GM12878 (cell line): Measurements from ENCODE around the gene IFNL1. TPM values are rescaled to one million over a fixed set of nuclear protein-coding genes. Genes with fewer than 3 reads are reported as not detected.

Source experiments
- ATAC-seq: fragments of 200-7000 bp; cut with Tn5 transposase; 3 replicates; pipeline ENCODE4 v1.9.1; 2020; ENCODE audit warnings: mild to moderate bottlenecking, moderate library complexity
- BruUV-seq: library from RNA; stranded (reverse); fragments of 400-500 nt; replicated peaks from 2 replicates; lab custom pipeline; 2021; lab: Mats Ljungman, UMichigan
- CTCF ChIA-PET: fragments of 300-600 bp; sonication (Branson Sonifier 250); formaldehyde crosslinking; extraction: SDS; loops from one replicate; lab custom pipeline; 2021; ENCODE audit warnings: inconsistent platforms; lab: Yijun Ruan, JAX
- POLR2A ChIA-PET: fragments of 350-600 bp; formaldehyde crosslinking; extraction: SDS; loops from one replicate; lab custom pipeline; 2021; ENCODE audit warnings: inconsistent platforms; lab: Charles Lee
- RAD21 ChIA-PET: fragments of 300-600 bp; sonication (Branson Sonifier 250); formaldehyde crosslinking; loops from one replicate; lab custom pipeline; 2023; ENCODE audit warnings: antibody characterized with exemption; ENCODE audit not compliant: unreplicated experiment; lab: Charles Lee
- SMC1A ChIA-PET: fragments of 300-600 bp; sonication (Branson Sonifier 250); formaldehyde crosslinking; loops from one replicate; lab custom pipeline; 2023; ENCODE audit not compliant: unreplicated experiment, uncharacterized antibody; lab: Charles Lee
- DNase-seq: peaks from one replicate; pipeline ENCODE4 v3.0.0-alpha.2; 2011; ENCODE audit warnings: low read depth, low spot score
- FAIRE-seq: peaks from 3 replicates; lab custom pipeline; 2011; peaks lifted over from hg19 to GRCh38; lab: Jason Lieb, UNC
- H2AFZ ChIP-seq: 2 replicates; pipeline ENCODE4 v1.6.0; 2011; ENCODE audit warnings: low read depth, low read length, control low read depth; ENCODE audit not compliant: control insufficient read depth
- H3K27ac ChIP-seq: 2 replicates; pipeline ENCODE4 v1.5.1; 2011; ENCODE audit warnings: control low read depth; ENCODE audit not compliant: control insufficient read depth, insufficient read depth
- H3K27me3 ChIP-seq, 2 experiments: replicated peaks in 1 of 2; 2 replicates each; pipeline versions ENCODE4 v1.6.0 to v1.6.1; 2011; ENCODE audit warnings: low read length in 1 of 2; ENCODE audit not compliant: control insufficient read depth in 2 of 2, insufficient read depth in 2 of 2
- H3K36me3 ChIP-seq, 2 experiments: 2 replicates each; pipeline ENCODE4 v1.5.1; 2011; ENCODE audit warnings: low read length in 1 of 2; ENCODE audit not compliant: control insufficient read depth in 2 of 2, insufficient read depth in 2 of 2
- H3K4me1 ChIP-seq: 2 replicates; pipeline ENCODE4 v1.6.1; 2011; ENCODE audit warnings: mild to moderate bottlenecking, low read length, moderate library complexity, mixed read lengths; ENCODE audit not compliant: control insufficient read depth, insufficient read depth
- H3K4me2 ChIP-seq: 2 replicates; pipeline ENCODE4 v1.6.0; 2011; ENCODE audit warnings: control low read depth; ENCODE audit not compliant: control insufficient read depth, insufficient read depth
- H3K4me3 ChIP-seq: fragments of 200-600 bp; sonication (generic); 2 replicates; pipeline ENCODE4 v1.5.1; 2016
- H3K79me2 ChIP-seq: 2 replicates; pipeline ENCODE4 v1.6.0; 2011; ENCODE audit warnings: low read length; ENCODE audit not compliant: control insufficient read depth, insufficient read depth
- H3K9ac ChIP-seq: 2 replicates; pipeline ENCODE4 v1.8.0; 2011; ENCODE audit warnings: low read length, control low read depth, mixed read lengths; ENCODE audit not compliant: control insufficient read depth, insufficient read depth
- H3K9me3 ChIP-seq: replicated peaks from 3 replicates; pipeline ENCODE4 v1.5.1; 2011; ENCODE audit warnings: mild to moderate bottlenecking, low read length; ENCODE audit not compliant: control insufficient read depth, insufficient read depth
- H4K20me1 ChIP-seq: 2 replicates; pipeline ENCODE4 v1.6.0; 2011; ENCODE audit not compliant: control insufficient read depth, insufficient read depth
- BHLHE40 ChIP-seq, 2 experiments: fragments of 450-650 bp in 1 of 2; IDR thresholded peaks; 2 replicates each; pipeline ENCODE4 v1.6.1; 2011 to 2017; ENCODE audit warnings: low read depth in 2 of 2, borderline replicate concordance in 1 of 2, improper control_type of control experiment in 1 of 2, low read length in 1 of 2, mild to moderate bottlenecking in 1 of 2
- CTCF ChIP-seq, 3 experiments: IDR thresholded peaks in 2 of 3; conservative IDR thresholded peaks in 1 of 3; 2 replicates each; pipeline ENCODE4 v1.5.1; 2011; ENCODE audit warnings: low read depth in 3 of 3, low read length in 3 of 3, mild to moderate bottlenecking in 3 of 3, control low read depth in 2 of 3, moderate library complexity in 2 of 3, inconsistent platforms in 1 of 3, mixed read lengths in 1 of 3; ENCODE audit not compliant: control insufficient read depth in 2 of 3, insufficient read depth in 1 of 3; ENCODE audit errors: extremely low read depth in 1 of 3
- EGR1 ChIP-seq, 2 experiments: IDR thresholded peaks; 1 replicate in 1 of 2; 2 replicates in 1 of 2; pipeline ENCODE4 v1.6.1; 2011 to 2012; ENCODE audit warnings: low read depth in 2 of 2, low read length in 2 of 2, borderline replicate concordance in 1 of 2, mild to moderate bottlenecking in 1 of 2, moderate library complexity in 1 of 2
- LARP7 ChIP-seq: fragments of 450-650 bp; IDR thresholded peaks from 2 replicates; pipeline ENCODE4 v1.6.1; 2017; ENCODE audit warnings: mild to moderate bottlenecking
- NFYB ChIP-seq: IDR thresholded peaks from 2 replicates; pipeline ENCODE4 v1.6.1; 2011; ENCODE audit warnings: low read depth, mild to moderate bottlenecking, low read length, improper control_type of control experiment, moderate library complexity; ENCODE audit not compliant: insufficient read depth
- ZBTB11 ChIP-seq: fragments of 450-650 bp; formaldehyde crosslinking; IDR thresholded peaks from 2 replicates; pipeline ENCODE4 v1.5.0; 2022; ENCODE audit warnings: mild to moderate bottlenecking, missing genetic modification characterization
- ZNF687 ChIP-seq: fragments of 450-650 bp; IDR thresholded peaks from 2 replicates; pipeline ENCODE4 v1.6.1; 2017; ENCODE audit warnings: mild to moderate bottlenecking, moderate library complexity
- WGBS: methylation state at CpG from one replicate; pipeline ENCODE4 v1.1.6; 2016; ENCODE audit warnings: low lambda C conversion rate; ENCODE audit not compliant: insufficient replicate concordance, insufficient coverage; ENCODE audit errors: missing lambda C conversion rate; 5-methylcytosine and 5-hydroxymethylcytosine counted together
- in situ Hi-C: fragments of 300-500 bp; cut with MboI; formaldehyde crosslinking; loops from 9 replicates; pipeline ENCODE4 v1.14.3; 2018; ENCODE audit warnings: mixed read lengths
- intact Hi-C: fragments of 100-400 bp; cut with micrococcal nuclease; formaldehyde crosslinking; loops from one replicate; pipeline ENCODE4 v1.14.2; 2022; ENCODE audit not compliant: unreplicated experiment
- polyA plus RNA-seq, 11 experiments: library from polyadenylated mRNA; depleted of rRNA in 4 of 11; unstranded in 6 of 11; stranded (reverse) in 5 of 11; fragments of >200 nt; fragmentation: Nextera tagmentation in 4 of 11; fragmentation: Illumina TruSeq in 1 of 11; extraction: Ambion mirVana in 4 of 11; extraction: Trizol in 1 of 11; gene quantifications; 1 replicate in 1 of 11; 2 replicates in 10 of 11; pipeline versions ENCODE4 v1.2.1 to v1.2.3, GENCODE V29; 2011 to 2016; ENCODE audit warnings: inconsistent platforms in 2 of 11, missing spikeins in 2 of 11, low read depth in 1 of 11
- total RNA-seq, 4 experiments: library from RNA; depleted of rRNA in 3 of 4; stranded (reverse); fragments of >200 nt in 3 of 4; fragmentation: Illumina TruSeq in 1 of 4; extraction: Trizol in 1 of 4; gene quantifications; 2 replicates each; pipeline versions ENCODE4 v1.2.1 to v1.2.3, GENCODE V29; 2013 to 2021

Gene IFNL1
- total and polyA plus RNA-seq, 10 of the 15 experiments (the other 5 are each of a cell fraction or from before 2014, with no cell fraction given): not detected

GRCh38 chr19:39319098-39319891 is 23.1 kb downstream of the IFNL1 start:
- ChIA-PET POLR2A (no interaction called here), CTCF (no interaction called here), SMC1A (no interaction called here), RAD21 (no interaction called here)
- H3K27me3 ChIP-seq: no peaks in the 10 kb centered on the region; a peak in 1 of 4 replicates
- no peak overlapping the region for H3K4me2 ChIP-seq
- H3K4me1 ChIP-seq: no peaks in the 10 kb centered on the region
- WGBS: 85% methylated on average over 5 of the region's 5 CpGs
- H3K27ac ChIP-seq: no peak overlapping the region
- no peak for TF ChIP-seq ZBTB11
- TF ChIP-seq CTCF (IDR thresholded peaks at IDR 0.05 in 2 of 3, conservative IDR thresholded peaks at IDR 0.05 in 1 of 3; ENCODE audit: control insufficient read depth in 2 of 3, extremely low read depth in 1 of 3, insufficient read depth in 1 of 3, low read depth in 3 of 3, low read length in 3 of 3): no peak
- TF ChIP-seq LARP7: no peak
- TF ChIP-seq ZNF687: no peak
- TF ChIP-seq BHLHE40 (IDR thresholded peaks at IDR 0.05; ENCODE audit: borderline replicate concordance in 1 of 2, low read depth in 2 of 2, low read length in 1 of 2): no peak
- TF ChIP-seq EGR1 (IDR thresholded peaks at IDR 0.05; ENCODE audit: borderline replicate concordance in 1 of 2, low read depth in 2 of 2, low read length in 2 of 2): no peak
- no peak for TF ChIP-seq NFYB
- in situ Hi-C loops (no loop called here), intact Hi-C loops (no loop called here)
- no peaks in the 10 kb centered on the region for H3K36me3 ChIP-seq
- no TSS peak for BruUV-seq
- no peak overlapping the region for H2AFZ ChIP-seq
- no peak overlapping the region for H3K4me3 ChIP-seq
- DNase-seq (no peak), FAIRE-seq (no peak), ATAC-seq (no peak)
- H4K20me1 ChIP-seq: no peaks in the 10 kb centered on the region
- H3K9ac ChIP-seq: no peak overlapping the region
- H3K79me2 ChIP-seq: no peaks in the 10 kb centered on the region
- H3K9me3 ChIP-seq: no peaks in the 10 kb centered on the region
